Endodermal cell (in vitro differentiated cells): ENCODE results near the gene CBR3. TPM values are rescaled to one million over a fixed set of nuclear protein-coding genes. Genes with fewer than 3 reads are reported as not detected.

ENCODE experiments used
- DNase-seq: peaks from one replicate; pipeline ENCODE4 v3.0.0-alpha.2; 2017
- H3K27ac ChIP-seq: 2 replicates; pipeline ENCODE4 v1.5.1; 2013; ENCODE audit warnings: mild to moderate bottlenecking, low read depth, low read length, moderate library complexity
- H3K27me3 ChIP-seq: 2 replicates; pipeline ENCODE4 v1.6.1; 2013; ENCODE audit warnings: mild to moderate bottlenecking, low read length, moderate library complexity; ENCODE audit not compliant: insufficient read depth, control insufficient read depth, poor library complexity, severe bottlenecking
- H3K36me3 ChIP-seq: 2 replicates; pipeline ENCODE4 v1.7.0; 2013; ENCODE audit warnings: mild to moderate bottlenecking, low read length, moderate library complexity; ENCODE audit not compliant: control insufficient read depth, insufficient read depth
- H3K4me1 ChIP-seq: one replicate; pipeline ENCODE4 v1.7.0; 2013; ENCODE audit warnings: low read length; ENCODE audit not compliant: control insufficient read depth, insufficient read depth
- H3K4me3 ChIP-seq: 2 replicates; pipeline ENCODE4 v1.5.1; 2013; ENCODE audit warnings: mild to moderate bottlenecking, low read length, moderate library complexity
- H3K9ac ChIP-seq: 2 replicates; pipeline ENCODE4 v1.6.1; 2013; ENCODE audit warnings: mild to moderate bottlenecking, low read length, moderate library complexity; ENCODE audit not compliant: poor library complexity, severe bottlenecking; ENCODE audit errors: extremely low read depth
- H3K9me3 ChIP-seq: 2 replicates; pipeline ENCODE4 v1.6.1; 2013; ENCODE audit warnings: mild to moderate bottlenecking, low read length, moderate library complexity; ENCODE audit not compliant: control insufficient read depth
- H3K27ac Mint-ChIP-seq: 2 replicates; pipeline ENCODE4 v1.8.0; 2020; ENCODE audit warnings: mixed read lengths
- H3K27me3 Mint-ChIP-seq: 2 replicates; pipeline ENCODE4 v1.8.0; 2021; ENCODE audit warnings: mild to moderate bottlenecking, mixed read lengths; ENCODE audit not compliant: insufficient read depth
- H3K36me3 Mint-ChIP-seq: 2 replicates; pipeline ENCODE4 v1.8.0; 2020; ENCODE audit warnings: low read depth, mixed read lengths
- H3K4me1 Mint-ChIP-seq: 2 replicates; pipeline ENCODE4 v1.8.0; 2020; ENCODE audit warnings: mixed read lengths
- H3K4me3 Mint-ChIP-seq: 2 replicates; pipeline ENCODE4 v1.8.0; 2020; ENCODE audit warnings: mild to moderate bottlenecking, moderate library complexity, mixed read lengths
- H3K9me3 Mint-ChIP-seq: 2 replicates; pipeline ENCODE4 v1.8.0; 2020; ENCODE audit warnings: mild to moderate bottlenecking, mixed read lengths
- CTCF ChIP-seq: fragments of 200-600 bp; sonication (generic); conservative IDR thresholded peaks from 2 replicates; pipeline ENCODE4 v1.5.0; 2021; ENCODE audit warnings: antibody characterized with exemption, mild to moderate bottlenecking
- WGBS, 2 experiments: methylation state at CpG; one replicate each; pipeline versions ENCODE4 v1.1.5 to v1.1.7; 2013; ENCODE audit warnings: missing lambda C conversion rate in 2 of 2, mixed read lengths in 1 of 2; ENCODE audit not compliant: insufficient coverage in 1 of 2, insufficient read length in 1 of 2; 5-methylcytosine and 5-hydroxymethylcytosine counted together
- total RNA-seq, 2 donors: library from RNA; stranded (reverse); fragmentation: NEBNext Ultra II Directional in 1 of 2; extraction: Animal tissue kit (Norgen Biotek cat#: 25700) in 1 of 2; gene quantifications; 2 replicates in 1 of 2; 3 replicates in 1 of 2; pipeline ENCODE4 v1.2.1, GENCODE V29; 2021

CBR3 gene
- total RNA-seq, 2 donors from 2014 or later: not detected

- Histone ChIP-seq H3K36me3 (no peaks in the 10 kb centered on the region), H3K9me3 (no peaks in the 10 kb centered on the region), H3K4me3 (no peak overlapping the region), H3K27me3 (peaks cover 14% of the 10 kb centered on the region), H3K9ac (no peak overlapping the region), H3K27ac (no peak overlapping the region), H3K4me1 (no peaks in the 10 kb centered on the region)
- 95 to 100% methylated on average over 2 of the region's 2 CpGs for WGBS, 2 experiments
- Mint-ChIP-seq H3K4me1 (peaks cover 8% of the 10 kb centered on the region), H3K27me3 (peaks cover 17% of the 10 kb centered on the region), H3K36me3 (no peaks in the 10 kb centered on the region), H3K4me3 (no peak overlapping the region), H3K27ac (no peak overlapping the region), H3K9me3 (no peaks in the 10 kb centered on the region)
- DNase-seq: no peak
- TF ChIP-seq CTCF: no peak
Observed at GRCh38 chr21:36160850-36161178, 25.9 kb downstream of the CBR3 start.

- WGBS, 2 experiments: 91 to 100% methylated on average over 1 to 5 of the region's 5 CpGs
- TF ChIP-seq CTCF: no peak
- DNase-seq: no peak
- no peak overlapping the region for H3K4me3 ChIP-seq
- Mint-ChIP-seq H3K9me3 (no peaks in the 10 kb centered on the region), H3K27ac (no peak overlapping the region), H3K36me3 (peaks cover 3% of the 10 kb centered on the region), H3K27me3 (peaks cover 10% of the 10 kb centered on the region), H3K4me3 (no peak overlapping the region), H3K4me1 (peaks cover 10% of the 10 kb centered on the region)
- H3K4me1 ChIP-seq: no peaks in the 10 kb centered on the region
- H3K36me3 ChIP-seq: no peaks in the 10 kb centered on the region
- H3K27me3 ChIP-seq: peaks cover 7% of the 10 kb centered on the region
- H3K27ac ChIP-seq: no peak overlapping the region
- no peak overlapping the region for H3K9ac ChIP-seq
- H3K9me3 ChIP-seq: no peaks in the 10 kb centered on the region
Observed at GRCh38 chr21:36162631-36163030, 27.8 kb downstream of the CBR3 start.

- Mint-ChIP-seq H3K4me3 (no peak overlapping the region), H3K9me3 (no peaks in the 10 kb centered on the region), H3K36me3 (peaks cover 5% of the 10 kb centered on the region), H3K27ac (no peak overlapping the region), H3K4me1 (peaks cover 9% of the 10 kb centered on the region), H3K27me3 (peaks cover 1% of the 10 kb centered on the region)
- no peak for DNase-seq
- no peak overlapping the region for H3K4me3 ChIP-seq
- no peaks in the 10 kb centered on the region for H3K4me1 ChIP-seq
- no peaks in the 10 kb centered on the region for H3K36me3 ChIP-seq
- H3K9ac ChIP-seq: no peak overlapping the region
- H3K27ac ChIP-seq: peak overlapping the region; percentile 16
- no peaks in the 10 kb centered on the region for H3K9me3 ChIP-seq
- WGBS, 2 experiments: 88 to 93% methylated on average over 5 to 10 of the region's 10 CpGs
- no peak for TF ChIP-seq CTCF
- H3K27me3 ChIP-seq: no peaks in the 10 kb centered on the region
Observed at GRCh38 chr21:36163750-36164741, 29.2 kb downstream of the CBR3 start.
